Stimulated activated memory B cell treated with anti-CD40 and anti-IgM and Interleukin-4, amounts not matched to agents 10 μg/mL and 1 μg/mL and 100 μg/mL, for 72 hours (primary cell): ENCODE data around the gene AQR.
"Not testable (repeated sequence)": the region's sequence is repeated elsewhere in the genome, so short reads cannot be mapped to it uniquely, and the experiment has no call there.

Source experiments
- ATAC-seq: fragments of 150-1000 bp; cut with Tn5 transposase; 2 replicates; pipeline ENCODE4 v1.10.0; 2021
- H3K27ac Mint-ChIP-seq: one replicate; pipeline ENCODE4 v1.8.0; 2022; ENCODE audit warnings: mild to moderate bottlenecking, mixed read lengths
- H3K27me3 Mint-ChIP-seq: one replicate; pipeline ENCODE4 v1.8.0; 2022; ENCODE audit warnings: mixed read lengths
- H3K36me3 Mint-ChIP-seq: one replicate; pipeline ENCODE4 v1.8.0; 2022; ENCODE audit warnings: mixed read lengths
- H3K4me1 Mint-ChIP-seq: one replicate; pipeline ENCODE4 v1.8.0; 2022; ENCODE audit warnings: mixed read lengths
- H3K4me3 Mint-ChIP-seq: one replicate; pipeline ENCODE4 v1.8.0; 2022; ENCODE audit warnings: mild to moderate bottlenecking, moderate library complexity, mixed read lengths
- H3K9me3 Mint-ChIP-seq: one replicate; pipeline ENCODE4 v1.8.0; 2022; ENCODE audit warnings: mixed read lengths

Gene AQR

GRCh38 chr15:34821831-34822230 lies 147.7 kb downstream of the AQR start:
- no peak overlapping the region for H3K4me3 Mint-ChIP-seq
- no peaks in the 10 kb centered on the region for H3K36me3 Mint-ChIP-seq
- ATAC-seq: no peak
- H3K27ac Mint-ChIP-seq: no peak overlapping the region
- H3K4me1 Mint-ChIP-seq: no peaks in the 10 kb centered on the region
- no peaks in the 10 kb centered on the region for H3K9me3 Mint-ChIP-seq
- H3K27me3 Mint-ChIP-seq: peaks cover 47% of the 10 kb centered on the region

- no peak for ATAC-seq
- Mint-ChIP-seq H3K27ac (no peak overlapping the region), H3K27me3 (peaks cover 38% of the 10 kb centered on the region), H3K4me1 (no peaks in the 10 kb centered on the region), H3K36me3 (no peaks in the 10 kb centered on the region), H3K9me3 (no peaks in the 10 kb centered on the region), H3K4me3 (no peak overlapping the region)
Measured at GRCh38 chr15:34820110-34820509, 149.4 kb downstream of the AQR start.

GRCh38 chr15:34818526-34818925 lies 151.0 kb downstream of the AQR start:
- H3K27ac Mint-ChIP-seq: no peak overlapping the region
- H3K9me3 Mint-ChIP-seq: no peaks in the 10 kb centered on the region
- H3K4me1 Mint-ChIP-seq: no peaks in the 10 kb centered on the region
- peaks cover 44% of the 10 kb centered on the region for H3K27me3 Mint-ChIP-seq
- H3K4me3 Mint-ChIP-seq: no peak overlapping the region
- no peak for ATAC-seq
- H3K36me3 Mint-ChIP-seq: no peaks in the 10 kb centered on the region

- H3K36me3 Mint-ChIP-seq: no peaks in the 10 kb centered on the region
- peaks cover 34% of the 10 kb centered on the region for H3K27me3 Mint-ChIP-seq
- no peaks in the 10 kb centered on the region for H3K4me1 Mint-ChIP-seq
- no peak overlapping the region for H3K27ac Mint-ChIP-seq
- H3K9me3 Mint-ChIP-seq: no peaks in the 10 kb centered on the region
- H3K4me3 Mint-ChIP-seq: no peak overlapping the region
- ATAC-seq: no peak
Measured at GRCh38 chr15:34815836-34816235, 153.7 kb downstream of the AQR start.

GRCh38 chr15:34813446-34814190 lies 155.9 kb downstream of the AQR start:
- no peaks in the 10 kb centered on the region for H3K4me1 Mint-ChIP-seq
- H3K4me3 Mint-ChIP-seq: no peak overlapping the region
- H3K27ac Mint-ChIP-seq: no peak overlapping the region
- H3K36me3 Mint-ChIP-seq: no peaks in the 10 kb centered on the region
- H3K27me3 Mint-ChIP-seq: peaks cover 45% of the 10 kb centered on the region
- ATAC-seq: no peak
- no peaks in the 10 kb centered on the region for H3K9me3 Mint-ChIP-seq

- not testable (repeated sequence) for H3K36me3 Mint-ChIP-seq, H3K9me3 Mint-ChIP-seq, H3K27ac Mint-ChIP-seq, ATAC-seq, H3K4me1 Mint-ChIP-seq, H3K4me3 Mint-ChIP-seq
- H3K27me3 Mint-ChIP-seq: peaks cover 45% of the 10 kb centered on the region
Measured at GRCh38 chr15:34812868-34813365, 156.6 kb downstream of the AQR start.

- Mint-ChIP-seq H3K27me3 (peaks cover 45% of the 10 kb centered on the region), H3K4me3 (no peak overlapping the region), H3K36me3 (no peaks in the 10 kb centered on the region), H3K27ac (no peak overlapping the region), H3K4me1 (no peaks in the 10 kb centered on the region), H3K9me3 (no peaks in the 10 kb centered on the region)
- no peak for ATAC-seq
Measured at GRCh38 chr15:34812369-34812768, 157.2 kb downstream of the AQR start.

- peaks cover 4% of the 10 kb centered on the region for H3K9me3 Mint-ChIP-seq
- no peak overlapping the region for H3K4me3 Mint-ChIP-seq
- no peak for ATAC-seq
- H3K4me1 Mint-ChIP-seq: no peaks in the 10 kb centered on the region
- no peaks in the 10 kb centered on the region for H3K36me3 Mint-ChIP-seq
- H3K27me3 Mint-ChIP-seq: peaks cover 52% of the 10 kb centered on the region
- H3K27ac Mint-ChIP-seq: no peak overlapping the region
Measured at GRCh38 chr15:34810443-34811129, 159.0 kb downstream of the AQR start.

- Mint-ChIP-seq H3K36me3 (no peaks in the 10 kb centered on the region), H3K27ac (no peak overlapping the region), H3K4me1 (no peaks in the 10 kb centered on the region), H3K27me3 (peaks cover 45% of the 10 kb centered on the region), H3K4me3 (no peak overlapping the region), H3K9me3 (peaks cover 4% of the 10 kb centered on the region)
- ATAC-seq: no peak
Measured at GRCh38 chr15:34809186-34809585, 160.4 kb downstream of the AQR start.

GRCh38 chr15:34808016-34808415 lies 161.5 kb downstream of the AQR start:
- Mint-ChIP-seq H3K36me3 (no peaks in the 10 kb centered on the region), H3K9me3 (peaks cover 4% of the 10 kb centered on the region), H3K4me1 (no peaks in the 10 kb centered on the region), H3K27me3 (peaks cover 41% of the 10 kb centered on the region), H3K4me3 (no peak overlapping the region), H3K27ac (no peak overlapping the region)
- no peak for ATAC-seq

GRCh38 chr15:34807241-34807640 lies 162.3 kb downstream of the AQR start:
- H3K27ac Mint-ChIP-seq, H3K36me3 Mint-ChIP-seq, H3K9me3 Mint-ChIP-seq, H3K4me1 Mint-ChIP-seq, ATAC-seq, H3K4me3 Mint-ChIP-seq: not testable (repeated sequence)
- peaks cover 36% of the 10 kb centered on the region for H3K27me3 Mint-ChIP-seq

- Mint-ChIP-seq H3K9me3 (peaks cover 4% of the 10 kb centered on the region), H3K4me3 (no peak overlapping the region), H3K27me3 (peaks cover 24% of the 10 kb centered on the region), H3K27ac (no peak overlapping the region), H3K36me3 (no peaks in the 10 kb centered on the region), H3K4me1 (no peaks in the 10 kb centered on the region)
- no peak for ATAC-seq
Measured at GRCh38 chr15:34804776-34805175, 164.8 kb downstream of the AQR start.

GRCh38 chr15:34804113-34804512 lies 165.4 kb downstream of the AQR start:
- peaks cover 4% of the 10 kb centered on the region for H3K9me3 Mint-ChIP-seq
- ATAC-seq: no peak
- no peak overlapping the region for H3K4me3 Mint-ChIP-seq
- peaks cover 26% of the 10 kb centered on the region for H3K27me3 Mint-ChIP-seq
- no peaks in the 10 kb centered on the region for H3K36me3 Mint-ChIP-seq
- no peaks in the 10 kb centered on the region for H3K4me1 Mint-ChIP-seq
- H3K27ac Mint-ChIP-seq: no peak overlapping the region

- peaks cover 29% of the 10 kb centered on the region for H3K27me3 Mint-ChIP-seq
Measured at GRCh38 chr15:34802803-34803750, 166.5 kb downstream of the AQR start.

GRCh38 chr15:34802371-34802770 lies 167.2 kb downstream of the AQR start:
- ATAC-seq: no peak
- H3K27me3 Mint-ChIP-seq: peaks cover 31% of the 10 kb centered on the region
- peaks cover 4% of the 10 kb centered on the region for H3K9me3 Mint-ChIP-seq
- H3K4me1 Mint-ChIP-seq: no peaks in the 10 kb centered on the region
- H3K36me3 Mint-ChIP-seq: no peaks in the 10 kb centered on the region
- H3K4me3 Mint-ChIP-seq: no peak overlapping the region
- H3K27ac Mint-ChIP-seq: no peak overlapping the region

More at GRCh38 chr15:34802803-34803750, 166.5 kb downstream of the AQR start:
- Mint-ChIP-seq H3K27ac (no peak overlapping the region), H3K4me3 (no peak overlapping the region), H3K9me3 (peaks cover 4% of the 10 kb centered on the region), H3K36me3 (no peaks in the 10 kb centered on the region), H3K4me1 (no peaks in the 10 kb centered on the region)
- ATAC-seq: no peak
